PC-3 (cell line): ENCODE results near the gene TMEM204.

Source experiments
- EZH2phosphoT487 ChIP-seq: fragments of 300-600 bp; sonication (generic); IDR thresholded peaks from 2 replicates; pipeline ENCODE4 v1.6.1; 2018; ENCODE audit warnings: mild to moderate bottlenecking, antibody characterized with exemption, low read length, borderline replicate concordance
- TF ChIP-seq, protein P1 (sequence below): fragments of 300-600 bp; sonication (generic); conservative IDR thresholded peaks from 2 replicates; pipeline ENCODE4 v1.5.1; 2017; ENCODE audit warnings: antibody characterized with exemption, low read depth, mild to moderate bottlenecking, low read length

DNA sequence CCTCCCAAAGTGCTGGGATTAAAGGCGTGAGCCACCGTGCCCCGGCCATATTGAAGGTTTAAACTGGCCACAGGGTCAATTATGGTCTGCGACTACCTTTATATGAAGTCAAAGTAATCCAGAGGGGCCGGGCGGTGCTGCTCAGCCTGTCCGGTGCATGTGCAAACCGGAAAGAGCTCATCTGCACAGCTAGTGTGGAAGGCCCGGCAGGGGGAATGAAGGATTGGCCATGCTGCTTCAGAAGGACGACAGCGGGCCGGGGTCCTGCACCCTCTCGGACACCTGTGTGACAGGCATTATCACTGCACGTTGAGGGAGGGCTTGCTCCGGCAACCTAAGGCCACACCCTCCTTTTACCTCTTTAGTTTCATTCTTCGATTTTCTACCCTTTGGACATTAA lies 23.6 kb downstream of the TMEM204 start:
- TF ChIP-seq, protein P1, sequence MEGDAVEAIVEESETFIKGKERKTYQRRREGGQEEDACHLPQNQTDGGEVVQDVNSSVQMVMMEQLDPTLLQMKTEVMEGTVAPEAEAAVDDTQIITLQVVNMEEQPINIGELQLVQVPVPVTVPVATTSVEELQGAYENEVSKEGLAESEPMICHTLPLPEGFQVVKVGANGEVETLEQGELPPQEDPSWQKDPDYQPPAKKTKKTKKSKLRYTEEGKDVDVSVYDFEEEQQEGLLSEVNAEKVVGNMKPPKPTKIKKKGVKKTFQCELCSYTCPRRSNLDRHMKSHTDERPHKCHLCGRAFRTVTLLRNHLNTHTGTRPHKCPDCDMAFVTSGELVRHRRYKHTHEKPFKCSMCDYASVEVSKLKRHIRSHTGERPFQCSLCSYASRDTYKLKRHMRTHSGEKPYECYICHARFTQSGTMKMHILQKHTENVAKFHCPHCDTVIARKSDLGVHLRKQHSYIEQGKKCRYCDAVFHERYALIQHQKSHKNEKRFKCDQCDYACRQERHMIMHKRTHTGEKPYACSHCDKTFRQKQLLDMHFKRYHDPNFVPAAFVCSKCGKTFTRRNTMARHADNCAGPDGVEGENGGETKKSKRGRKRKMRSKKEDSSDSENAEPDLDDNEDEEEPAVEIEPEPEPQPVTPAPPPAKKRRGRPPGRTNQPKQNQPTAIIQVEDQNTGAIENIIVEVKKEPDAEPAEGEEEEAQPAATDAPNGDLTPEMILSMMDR: no peak
- no peak for TF ChIP-seq EZH2phosphoT487
